SU-DHL-6 (cell line): ENCODE measurements around the gene ODAD2.
"Not testable (repeated sequence)": the region's sequence is repeated elsewhere in the genome, so short reads cannot be mapped to it uniquely, and the experiment has no call there.

Source experiments
- H2AFZ ChIP-seq: fragments of 200-600 bp; sonication (generic); 2 replicates; pipeline ENCODE4 v1.6.1; 2014; ENCODE audit warnings: low read depth, mild to moderate bottlenecking, moderate library complexity, mixed read lengths, antibody characterized with exemption, low read length; ENCODE audit not compliant: severe bottlenecking
- H3F3A ChIP-seq: fragments of 200-600 bp; shearing (Covaris generic); 2 replicates; pipeline ENCODE4 v1.6.0; 2016; ENCODE audit warnings: antibody characterized with exemption, mild to moderate bottlenecking; ENCODE audit not compliant: insufficient read depth
- H3K27ac ChIP-seq: fragments of 200-600 bp; sonication (generic); 2 replicates; pipeline ENCODE4 v1.5.1; 2016; ENCODE audit warnings: low read depth, mild to moderate bottlenecking, low read length, moderate library complexity, mixed read lengths
- H3K27me3 ChIP-seq: fragments of 200-600 bp; sonication (generic), shearing (Covaris generic); 2 replicates; pipeline ENCODE4 v1.6.0; 2014; ENCODE audit warnings: mild to moderate bottlenecking, low read length
- H3K36me3 ChIP-seq: fragments of 200-600 bp; sonication (generic); 2 replicates; pipeline ENCODE4 v1.6.1; 2014; ENCODE audit warnings: mild to moderate bottlenecking, low read length, mixed read lengths
- H3K4me2 ChIP-seq: fragments of 300-600, 200-600 bp; shearing (Covaris generic), sonication (generic); 2 replicates; pipeline ENCODE4 v1.6.0; 2014; ENCODE audit warnings: low read length, low read depth, mild to moderate bottlenecking; ENCODE audit not compliant: poor library complexity, severe bottlenecking
- H3K4me3 ChIP-seq: fragments of 200-600 bp; sonication (generic); 2 replicates; pipeline ENCODE4 v1.5.1; 2014; ENCODE audit warnings: antibody characterized with exemption, low read length, mild to moderate bottlenecking, mixed read lengths; ENCODE audit not compliant: insufficient read depth, poor library complexity, severe bottlenecking
- H3K79me2 ChIP-seq: fragments of 200-600 bp; sonication (generic); 2 replicates; pipeline ENCODE4 v1.6.1; 2014; ENCODE audit warnings: mild to moderate bottlenecking, low read length, moderate library complexity; ENCODE audit not compliant: insufficient read depth
- H3K9ac ChIP-seq: fragments of 200-600 bp; sonication (generic); 2 replicates; pipeline ENCODE4 v1.7.0; 2014; ENCODE audit warnings: mild to moderate bottlenecking, low read length
- H3K9me2 ChIP-seq: fragments of 200-600 bp; sonication (generic); replicated peaks from 2 replicates; pipeline ENCODE4 v1.6.1; 2014; ENCODE audit warnings: low read length; ENCODE audit not compliant: insufficient read depth
- H3K9me3 ChIP-seq: fragments of 200-600 bp; sonication (generic); 2 replicates; pipeline ENCODE4 v1.6.1; 2014; ENCODE audit warnings: low read length, mixed read lengths; ENCODE audit not compliant: insufficient read depth
- H4K20me1 ChIP-seq: fragments of 200-600 bp; sonication (generic); 2 replicates; pipeline ENCODE4 v1.6.1; 2014; ENCODE audit warnings: low read depth, mild to moderate bottlenecking, antibody characterized with exemption, low read length, moderate library complexity, mixed read lengths
- CTCF ChIP-seq: fragments of 200-600 bp; sonication (generic); IDR thresholded peaks from one replicate; pipeline ENCODE4 v1.5.1; 2017; ENCODE audit warnings: antibody characterized with exemption, mild to moderate bottlenecking, low read length, moderate library complexity; ENCODE audit not compliant: insufficient read depth, poor library complexity, severe bottlenecking
- EZH2phosphoT487 ChIP-seq: fragments of 200-600 bp; sonication (generic), shearing (Covaris generic); conservative IDR thresholded peaks from 2 replicates; pipeline ENCODE4 v1.6.1; 2018; ENCODE audit warnings: mild to moderate bottlenecking, antibody characterized with exemption, low read length, moderate library complexity, mixed read lengths

Gene ODAD2

GRCh38 chr10:27998178-27998953 is 513 bp downstream of the ODAD2 start:
- Histone ChIP-seq H3K27me3 (no peaks in the 10 kb centered on the region), H3K27ac (no peak overlapping the region), H4K20me1 (no peaks in the 10 kb centered on the region), H3K9me2 (no peaks in the 10 kb centered on the region), H3K4me3 (no peak overlapping the region), H3K36me3 (no peaks in the 10 kb centered on the region), H2AFZ (no peak overlapping the region), H3F3A (no peaks in the 10 kb centered on the region), H3K9me3 (no peaks in the 10 kb centered on the region), H3K4me2 (no peak overlapping the region), H3K9ac (no peak overlapping the region), H3K79me2 (no peaks in the 10 kb centered on the region)
- no peak for TF ChIP-seq EZH2phosphoT487
- TF ChIP-seq CTCF, result no peak

- no peak for TF ChIP-seq CTCF
- TF ChIP-seq EZH2phosphoT487, result no peak
- Histone ChIP-seq H3F3A (no peaks in the 10 kb centered on the region), H3K79me2 (no peaks in the 10 kb centered on the region), H3K4me3 (no peak overlapping the region), H3K9ac (no peak overlapping the region), H2AFZ (no peak overlapping the region), H3K9me3 (no peaks in the 10 kb centered on the region), H3K4me2 (no peak overlapping the region), H3K36me3 (no peaks in the 10 kb centered on the region), H4K20me1 (no peaks in the 10 kb centered on the region), H3K27ac (no peak overlapping the region), H3K9me2 (no peaks in the 10 kb centered on the region), H3K27me3 (no peaks in the 10 kb centered on the region)
These were observed 1.1 kb downstream of the ODAD2 start for GRCh38 chr10:27997865-27998177.

GRCh38 chr10:27995311-27995710 is 3.6 kb downstream of the ODAD2 start:
- no peak overlapping the region for H2AFZ ChIP-seq
- H3K27me3 ChIP-seq, result no peaks in the 10 kb centered on the region
- H3K4me2 ChIP-seq, result no peak overlapping the region
- no peak overlapping the region for H3K9ac ChIP-seq
- H3F3A ChIP-seq, result no peaks in the 10 kb centered on the region
- H4K20me1 ChIP-seq, result no peaks in the 10 kb centered on the region
- no peaks in the 10 kb centered on the region for H3K9me3 ChIP-seq
- no peak overlapping the region for H3K4me3 ChIP-seq
- no peaks in the 10 kb centered on the region for H3K79me2 ChIP-seq
- no peaks in the 10 kb centered on the region for H3K36me3 ChIP-seq
- H3K27ac ChIP-seq, result no peak overlapping the region
- TF ChIP-seq EZH2phosphoT487 (no peak), CTCF (no peak)
- no peaks in the 10 kb centered on the region for H3K9me2 ChIP-seq

- not testable (repeated sequence) for H3K27me3 ChIP-seq, H3K9ac ChIP-seq, H3K27ac ChIP-seq, H2AFZ ChIP-seq, H3K9me2 ChIP-seq, H3F3A ChIP-seq, H3K36me3 ChIP-seq, H3K4me2 ChIP-seq, H3K4me3 ChIP-seq, H3K9me3 ChIP-seq, H3K79me2 ChIP-seq, H4K20me1 ChIP-seq
These were observed 9.5 kb downstream of the ODAD2 start for GRCh38 chr10:27989357-27989756.
